Activated CD4-positive, alpha-beta T cell treated with anti-CD3 and anti-CD28 coated beads, Interleukin-2, amount 50 U/mL, for 24 hours (primary cell): Measurements from ENCODE around the gene PTPRN2.
"Not testable (repeated sequence)": the region's sequence is repeated elsewhere in the genome, so short reads cannot be mapped to it uniquely, and the experiment has no call there.

Experiments used
- DNase-seq, 2 donors: peaks; one replicate each; pipeline ENCODE4 v3.0.0-alpha.2; 2020; ENCODE audit warnings: low read depth in 1 of 2, low spot score in 1 of 2

Gene PTPRN2

GRCh38 chr7:158534598-158534997, 53.0 kb downstream of the PTPRN2 start:
- no peak for DNase-seq

- DNase-seq: not testable (repeated sequence)
These were observed 53.5 kb downstream of the PTPRN2 start for GRCh38 chr7:158534134-158534515.

GRCh38 chr7:158533386-158534133, 54.1 kb downstream of the PTPRN2 start:
- no peak for DNase-seq

GRCh38 chr7:158532093-158532627, 55.5 kb downstream of the PTPRN2 start:
- DNase-seq: no peak

GRCh38 chr7:158531661-158532060, 56.0 kb downstream of the PTPRN2 start:
- no peak for DNase-seq

GRCh38 chr7:158530800-158531609, 56.6 kb downstream of the PTPRN2 start:
- no peak for DNase-seq

- no peak for DNase-seq
These were observed 58.2 kb downstream of the PTPRN2 start for GRCh38 chr7:158529181-158530096.

- no peak for DNase-seq
These were observed 59.6 kb downstream of the PTPRN2 start for GRCh38 chr7:158527915-158528502.

GRCh38 chr7:158527495-158527894, 60.1 kb downstream of the PTPRN2 start:
- DNase-seq: no peak

- DNase-seq: no peak
These were observed 60.6 kb downstream of the PTPRN2 start for GRCh38 chr7:158527038-158527437.

GRCh38 chr7:158526531-158526930, 61.1 kb downstream of the PTPRN2 start:
- DNase-seq: no peak

- no peak for DNase-seq
These were observed 61.8 kb downstream of the PTPRN2 start for GRCh38 chr7:158525648-158526484.

- no peak for DNase-seq
These were observed 62.6 kb downstream of the PTPRN2 start for GRCh38 chr7:158524749-158525635.

GRCh38 chr7:158524286-158524685, 63.3 kb downstream of the PTPRN2 start:
- not testable (repeated sequence) for DNase-seq

- DNase-seq: not testable (repeated sequence)
These were observed 63.7 kb downstream of the PTPRN2 start for GRCh38 chr7:158523877-158524276.

- not testable (repeated sequence) for DNase-seq
These were observed 64.3 kb downstream of the PTPRN2 start for GRCh38 chr7:158523165-158523856.

GRCh38 chr7:158521795-158522194, 65.8 kb downstream of the PTPRN2 start:
- not testable (repeated sequence) for DNase-seq

GRCh38 chr7:158520825-158521224, 66.8 kb downstream of the PTPRN2 start:
- no peak for DNase-seq
